Stimulated activated CD8-positive, alpha-beta memory T cell treated with anti-CD3 and anti-CD28 coated beads, Interleukin-4, amount 100 ng/mL, for 4 hours (primary cell): Measurements from ENCODE around the gene SAMD9L.
"Not testable (repeated sequence)": the region's sequence is repeated elsewhere in the genome, so short reads cannot be mapped to it uniquely, and the experiment has no call there.

ENCODE experiments used
- DNase-seq, 2 donors: peaks; one replicate each; pipeline ENCODE4 v3.0.0-alpha.2; 2020; ENCODE audit warnings: low read depth in 2 of 2, low spot score in 1 of 2

The SAMD9L gene

DNA sequence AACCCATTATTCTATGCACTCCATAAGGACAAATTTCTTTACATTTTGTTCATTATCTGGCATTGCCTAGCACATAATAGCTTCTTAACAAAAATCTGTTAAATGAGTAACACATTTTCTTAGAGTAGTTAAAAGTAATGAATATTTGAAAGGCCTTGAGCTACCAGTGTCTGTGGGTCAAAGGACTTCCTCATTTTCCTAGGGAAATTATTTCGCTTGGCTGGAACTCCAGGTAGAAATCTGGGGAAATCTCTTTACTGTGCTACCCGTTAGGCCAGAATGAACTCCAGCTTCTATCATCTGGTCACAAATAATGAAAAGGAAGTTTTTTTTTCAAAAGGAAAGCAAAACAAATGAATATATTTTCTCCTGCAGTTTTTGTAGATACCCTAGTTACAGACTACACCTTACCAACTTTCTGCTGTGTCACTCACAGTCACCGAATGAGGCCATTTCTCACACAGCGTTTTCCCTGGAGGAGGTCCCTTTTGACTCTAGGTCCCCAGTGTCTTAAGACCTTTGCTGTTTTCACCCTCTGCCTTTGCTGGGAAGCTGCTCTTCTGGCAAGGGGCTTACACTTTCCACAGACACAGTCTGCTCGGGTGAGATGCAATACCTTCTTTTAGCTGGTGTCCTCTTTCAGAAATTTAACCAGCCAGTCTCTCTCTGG lies 1.6 kb downstream of the SAMD9L start:
- DNase-seq = no peak

DNA sequence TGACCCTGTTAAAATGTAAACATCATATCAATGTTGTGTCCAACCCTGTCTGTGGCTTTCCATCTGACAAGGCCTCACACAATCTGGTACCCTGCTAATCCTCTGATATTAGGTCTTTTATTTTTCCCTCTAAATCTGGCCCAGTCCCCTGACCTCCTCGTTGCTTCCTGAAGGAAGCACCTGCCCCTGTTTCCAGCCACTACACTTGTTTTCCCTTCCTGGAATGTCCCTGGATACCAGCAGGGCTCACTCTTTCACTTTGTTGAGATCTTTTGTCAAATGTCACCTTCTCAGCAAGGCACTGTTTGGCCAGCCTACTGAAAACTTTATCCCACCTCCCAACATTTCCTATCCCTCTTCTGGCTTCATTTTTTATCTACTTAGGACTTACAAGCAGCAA lies 2.1 kb downstream of the SAMD9L start:
- no peak for DNase-seq

- DNase-seq = no peak
Measured at GRCh38 chr7:93145354-93145753, 2.8 kb downstream of the SAMD9L start.

DNA sequence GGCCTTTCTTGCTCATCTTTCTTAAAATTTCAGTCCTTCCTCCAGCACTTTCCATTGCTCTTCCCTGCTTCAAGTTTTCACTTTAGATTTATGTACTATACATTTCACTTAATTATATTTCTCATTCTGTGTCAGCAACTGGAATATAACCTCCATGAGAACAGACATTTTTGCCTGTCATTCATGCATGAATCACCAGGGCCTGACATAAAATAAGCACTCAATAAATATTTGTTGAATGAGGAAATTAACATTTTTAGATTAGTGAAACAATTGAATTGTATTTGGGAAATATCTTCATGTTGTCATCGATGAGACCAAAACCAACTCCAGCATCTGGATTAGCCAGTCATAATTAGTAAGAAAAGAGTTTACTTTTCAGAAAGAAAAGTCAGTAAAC lies 6.1 kb downstream of the SAMD9L start:
- DNase-seq = no peak

DNA sequence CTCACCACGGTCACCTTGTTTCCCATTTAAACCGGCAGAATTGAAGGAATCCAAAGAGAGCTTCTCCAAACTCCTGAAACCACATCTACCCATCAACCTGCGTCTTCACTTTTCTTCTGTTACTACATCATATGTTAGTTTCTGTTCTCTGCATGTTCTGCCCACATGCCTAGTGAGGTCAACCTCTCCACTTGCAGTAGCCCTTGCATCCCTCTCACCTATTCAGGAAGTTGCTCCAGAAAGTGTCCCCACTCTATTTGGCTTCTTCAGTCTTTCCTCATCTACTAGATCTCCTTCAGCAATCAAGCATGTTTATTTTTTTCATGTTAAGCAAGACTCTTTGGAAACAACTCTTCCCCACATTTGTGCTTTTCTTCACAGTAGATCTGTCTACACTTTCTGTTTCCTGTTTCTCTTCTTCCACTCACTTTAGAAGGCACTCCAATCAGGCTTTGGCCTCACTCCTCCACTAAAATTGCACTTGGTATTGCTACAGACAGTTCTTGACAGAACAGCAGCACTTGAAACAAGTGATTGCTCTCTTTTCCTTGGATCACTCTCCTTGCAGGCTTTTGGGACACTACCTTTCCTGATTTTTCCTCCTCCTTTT lies 7.5 kb downstream of the SAMD9L start:
- no peak for DNase-seq

DNA sequence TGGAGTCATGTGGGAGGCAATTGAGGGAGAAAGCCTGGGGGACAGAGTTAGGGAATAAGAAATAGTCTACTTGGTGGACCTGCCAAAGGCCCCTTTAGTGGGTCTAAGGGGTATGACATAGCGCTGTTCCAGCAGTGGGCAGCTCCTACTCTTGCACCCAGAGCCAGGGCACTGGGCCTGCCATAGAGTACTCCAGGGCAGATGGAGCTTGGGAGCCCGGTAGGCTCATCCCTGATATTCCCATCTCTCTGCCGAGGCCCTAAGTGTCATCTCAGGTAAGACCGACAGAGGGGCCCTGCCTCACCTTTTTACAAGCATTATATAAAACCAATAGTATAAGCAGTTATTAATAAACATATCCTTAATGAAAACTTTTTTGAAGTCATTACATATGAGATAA lies 9.6 kb downstream of the SAMD9L start:
- DNase-seq = no peak

DNA sequence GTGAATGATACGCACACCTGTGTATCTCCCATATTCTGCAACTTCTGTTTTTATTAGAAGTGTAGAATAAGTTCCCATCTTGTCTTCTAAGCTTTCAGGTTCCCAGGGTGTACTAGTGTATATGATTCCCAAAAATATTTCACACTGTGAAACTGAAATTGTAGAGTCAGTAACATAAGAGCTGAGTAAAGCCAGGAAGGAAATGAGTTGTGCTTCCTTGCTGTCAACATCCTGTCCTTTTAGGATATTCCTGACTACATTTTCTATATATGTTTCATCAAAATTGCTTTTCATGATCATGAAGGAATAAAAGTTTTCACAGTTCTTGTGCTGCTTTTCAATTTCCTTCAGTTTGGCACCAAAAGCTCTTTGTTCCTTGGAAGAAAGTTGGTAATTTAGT lies 15.2 kb downstream of the SAMD9L start:
- no peak for DNase-seq

DNA sequence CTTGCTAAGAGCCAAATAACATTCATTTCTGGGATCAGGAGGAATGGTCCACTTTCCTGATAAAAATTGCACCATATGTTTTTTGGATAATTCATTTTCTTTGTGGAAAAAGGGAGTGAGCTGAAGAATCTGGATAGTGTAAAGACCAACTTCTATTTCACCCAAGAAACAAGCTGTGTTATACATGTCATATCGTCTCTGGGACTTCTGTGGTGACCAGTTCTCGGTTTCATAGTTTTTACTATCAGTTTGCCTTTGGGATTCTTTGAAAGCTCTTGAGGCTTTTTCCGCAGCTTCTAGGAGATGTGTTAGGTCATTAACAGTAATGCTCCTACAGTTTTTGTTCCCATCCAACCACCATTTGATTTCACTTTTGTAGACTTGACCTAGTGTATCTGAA lies 16.0 kb downstream of the SAMD9L start:
- DNase-seq = no peak

DNA sequence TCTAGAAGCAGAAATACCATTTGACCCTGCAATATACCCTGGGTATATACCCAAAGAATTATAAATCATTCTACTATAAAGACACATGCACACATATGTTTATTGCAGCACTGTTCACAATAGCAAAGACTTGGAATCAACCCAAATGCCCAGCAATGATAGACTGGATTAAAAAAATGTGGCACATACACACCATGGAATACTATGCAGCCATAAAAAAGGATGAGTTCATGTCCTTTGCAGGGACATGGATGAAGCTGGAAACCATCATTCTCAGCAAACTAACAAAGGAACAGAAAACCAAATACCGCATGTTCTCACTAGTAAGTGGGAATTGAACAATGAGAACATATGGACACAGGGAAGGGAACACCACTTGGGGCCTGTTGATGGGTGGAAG lies 21.2 kb downstream of the SAMD9L start:
- DNase-seq = not testable (repeated sequence)

DNA sequence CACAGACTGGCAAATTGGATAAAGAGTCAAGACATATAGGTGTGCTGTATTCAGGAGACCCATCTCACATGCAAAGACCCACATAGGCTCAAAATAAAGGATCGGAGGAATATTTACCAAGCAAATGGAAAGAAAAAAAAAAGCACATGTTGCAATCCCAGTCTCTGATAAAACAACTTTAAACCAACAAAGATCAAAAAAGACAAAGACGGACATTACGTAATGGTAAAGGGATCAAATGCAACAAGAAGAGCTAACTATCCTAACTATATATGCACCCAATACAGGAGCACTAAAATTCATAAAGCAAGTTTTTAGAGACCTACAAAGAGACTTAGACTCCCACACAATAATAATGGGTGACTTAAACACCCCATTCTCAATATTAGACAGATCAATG lies 24.7 kb downstream of the SAMD9L start:
- not testable (repeated sequence) for DNase-seq

DNA sequence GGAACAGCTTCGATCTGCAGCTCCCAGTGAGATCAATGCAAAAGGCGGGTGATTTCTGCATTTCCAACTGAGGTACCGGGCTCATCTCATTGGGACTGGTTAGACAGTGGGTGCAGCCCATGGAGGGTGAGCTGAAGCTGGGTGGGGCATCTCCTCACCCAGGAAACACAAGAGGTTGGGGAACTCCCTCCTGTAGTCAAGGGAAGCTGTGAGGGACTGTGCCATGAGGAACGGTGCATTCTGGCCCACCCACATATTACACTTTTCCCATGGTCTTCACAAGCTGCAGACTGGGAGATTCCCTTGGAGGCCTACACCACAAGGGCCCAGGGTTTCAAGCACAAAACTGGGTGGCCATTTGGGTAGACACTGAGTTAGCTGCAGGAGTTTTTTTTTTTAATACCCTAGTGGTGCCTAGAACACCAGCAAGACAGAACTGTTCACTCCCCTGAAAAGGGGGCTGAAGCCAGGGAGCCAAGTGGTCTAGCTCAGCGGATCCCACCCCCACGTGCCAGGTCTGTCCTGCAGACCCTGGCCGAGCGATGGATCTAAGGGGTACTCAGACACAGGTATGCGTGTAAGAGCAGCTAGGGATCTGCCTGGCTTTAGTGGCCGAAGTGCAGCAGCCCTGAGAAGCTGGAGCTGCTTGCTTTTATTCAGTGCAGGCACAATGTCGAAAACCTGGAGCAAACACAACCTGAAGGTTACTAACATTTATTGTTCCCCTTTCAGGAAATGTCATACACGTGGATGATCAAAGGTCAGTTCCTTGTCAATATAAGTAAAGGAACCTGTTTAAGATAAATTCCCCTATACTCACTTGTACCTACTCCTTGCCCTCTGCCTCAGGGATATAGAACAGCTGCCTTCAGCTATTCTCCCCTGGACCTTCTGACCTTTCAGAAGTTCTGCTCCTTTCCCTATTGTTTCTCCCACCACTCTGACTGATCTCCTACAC lies 27.3 kb downstream of the SAMD9L start:
- no peak for DNase-seq

- no peak for DNase-seq
Measured at GRCh38 chr7:93119191-93119905, 28.8 kb downstream of the SAMD9L start.

DNA sequence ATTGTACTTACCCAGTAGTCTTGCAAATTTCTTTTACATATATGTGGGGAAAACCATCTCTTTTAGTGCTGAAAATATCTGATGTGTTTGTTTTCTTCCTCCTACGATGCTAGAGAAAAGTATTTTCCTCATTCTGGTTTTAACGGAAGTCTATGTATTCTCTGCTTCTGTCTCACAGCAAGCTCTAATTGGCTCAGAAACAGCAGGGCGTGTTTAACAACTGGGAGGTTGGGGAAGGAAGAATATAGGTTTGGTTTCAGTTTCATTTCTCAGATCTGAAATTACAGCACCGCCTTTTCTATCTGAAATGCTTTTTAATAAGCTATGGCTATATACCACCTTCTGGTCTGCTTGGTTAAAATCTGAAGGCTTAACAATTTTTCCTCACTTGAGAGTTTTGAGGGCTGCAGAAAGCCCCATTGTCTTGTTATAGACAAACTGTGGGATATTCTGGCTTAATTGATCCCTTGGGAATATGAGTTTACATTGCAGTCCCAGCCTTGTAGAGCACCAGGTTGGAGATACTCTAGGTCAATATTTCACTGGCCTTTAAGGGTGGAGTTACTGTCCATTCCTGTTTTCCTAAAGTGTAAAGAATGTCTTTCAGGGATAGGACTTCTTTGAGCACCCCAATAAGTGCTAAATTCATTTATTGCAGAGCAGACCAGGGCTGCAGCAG lies 30.2 kb downstream of the SAMD9L start, which contains the start of gene SAMD9:
Gene SAMD9 (minus strand): TSS at position 128 of the 679 bp plus-strand sequence. CDS start 11,882 bp downstream, outside the sequence.
- no peak for DNase-seq

GRCh38 chr7:93117327-93117726 lies 30.9 kb downstream of the SAMD9L start:
- no peak for DNase-seq

- DNase-seq = no peak
Measured at GRCh38 chr7:93115796-93116195, 32.4 kb downstream of the SAMD9L start.

DNA sequence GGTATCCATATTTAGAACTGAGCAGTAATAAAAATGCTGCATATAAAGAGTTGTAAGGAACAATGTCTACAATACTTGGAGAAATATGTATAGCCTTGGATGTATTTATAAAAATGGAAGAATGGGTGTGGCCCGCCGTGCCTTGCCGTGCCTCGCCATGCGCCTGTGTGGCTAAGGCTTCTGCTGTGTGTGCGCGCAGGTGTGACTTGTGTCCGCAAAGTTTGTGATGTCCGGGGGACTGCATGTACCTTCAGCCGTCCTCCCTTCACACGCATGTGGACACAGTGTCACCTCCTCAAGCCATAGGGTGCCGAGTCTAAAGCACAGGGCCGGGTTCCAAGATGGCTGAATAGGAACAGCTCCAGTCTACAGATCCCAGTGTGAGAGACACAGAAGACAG lies 40.2 kb downstream of the SAMD9L start:
- DNase-seq = no peak

DNA sequence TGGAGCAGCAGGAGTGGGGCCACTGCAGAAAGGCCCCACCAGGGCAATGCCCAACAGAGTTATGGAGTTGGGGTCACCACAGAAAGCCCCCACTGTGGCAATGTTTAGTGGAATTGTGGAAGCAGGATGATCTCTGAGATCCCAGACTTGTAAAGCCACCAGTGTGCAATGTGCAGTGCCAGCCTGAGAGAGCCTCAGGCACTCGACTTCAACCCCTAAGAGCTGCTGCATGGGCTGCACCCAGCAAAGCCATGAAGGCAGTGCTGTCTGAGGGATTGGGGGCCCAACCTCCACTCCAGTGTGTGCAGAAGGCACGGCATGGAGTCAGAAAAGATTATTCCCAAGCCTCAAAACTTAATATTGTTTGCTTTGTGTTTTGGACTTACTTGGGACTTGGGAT lies 50.8 kb downstream of the SAMD9L start:
- no peak for DNase-seq

DNA sequence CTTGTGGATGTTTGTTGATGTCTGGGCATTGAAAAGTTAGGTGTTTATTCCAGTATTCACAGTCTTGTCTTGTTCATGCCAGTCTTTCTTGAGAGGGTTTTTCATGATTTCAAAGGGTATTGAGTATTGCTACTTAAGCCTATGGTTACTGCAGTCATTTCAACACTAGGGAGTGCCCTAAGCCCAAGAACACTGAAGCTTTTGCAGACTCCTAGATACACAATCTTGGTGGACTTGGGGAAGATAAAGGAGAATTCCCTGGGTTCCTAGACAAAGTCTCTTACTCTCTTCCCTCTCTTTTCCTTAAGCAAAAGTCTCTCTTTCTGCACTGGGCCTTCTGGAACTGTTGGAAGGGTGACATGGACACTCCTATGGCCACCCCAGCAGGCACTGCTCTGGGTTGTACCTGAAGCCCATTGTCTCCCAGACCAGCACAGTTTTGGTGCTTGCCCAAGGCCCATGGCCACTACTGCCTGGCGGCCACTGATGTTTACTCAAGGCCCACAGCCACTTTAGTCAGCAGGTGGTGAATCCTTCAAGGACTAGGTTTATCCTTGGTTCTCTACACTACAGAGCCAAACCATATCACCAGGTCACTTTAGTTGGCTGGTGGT lies 55.3 kb downstream of the SAMD9L start:
- DNase-seq = no peak
